GM10266 (cell line): ENCODE measurements around the gene SLC26A2.

Experiments
- DNase-seq: peaks from one replicate; pipeline ENCODE4 v3.0.0; 2012; ENCODE audit errors: extremely low spot score
- CTCF ChIP-seq: IDR thresholded peaks from 2 replicates; pipeline ENCODE4 v1.5.1; 2012; ENCODE audit warnings: mild to moderate bottlenecking, low read depth; ENCODE audit not compliant: control insufficient read depth, insufficient read depth; ENCODE audit errors: missing control alignments

SLC26A2 gene

GRCh38 chr5:149917073-149917676 lies 43.4 kb upstream of the SLC26A2 start:
- no peak for TF ChIP-seq CTCF
- DNase-seq, result no peak

- no peak for TF ChIP-seq CTCF
- no peak for DNase-seq
Measured at GRCh38 chr5:149921597-149921996, 39.0 kb upstream of the SLC26A2 start.

GRCh38 chr5:149922950-149923349 lies 37.6 kb upstream of the SLC26A2 start:
- DNase-seq, result no peak
- no peak for TF ChIP-seq CTCF

GRCh38 chr5:149924486-149924885 lies 36.1 kb upstream of the SLC26A2 start:
- no peak for TF ChIP-seq CTCF
- no peak for DNase-seq

GRCh38 chr5:149930043-149930748 lies 30.4 kb upstream of the SLC26A2 start:
- no peak for TF ChIP-seq CTCF
- DNase-seq, result no peak

- no peak for DNase-seq
- TF ChIP-seq CTCF, result no peak
Measured at GRCh38 chr5:149930749-149931574, 29.6 kb upstream of the SLC26A2 start.
